ENCODE measurements around the gene CACNA1B.

Gene CACNA1B

GRCh38 chr9:137984520-137985257 lies 107.1 kb downstream of the CACNA1B start:
- H3K27ac Mint-ChIP-seq = no peak overlapping the region
- peaks cover 35% of the 10 kb centered on the region for H3K27me3 Mint-ChIP-seq

GRCh38 chr9:137985637-137986071 lies 108.1 kb downstream of the CACNA1B start:
- peaks cover 40% of the 10 kb centered on the region for H3K27me3 Mint-ChIP-seq
- H3K4me3 Mint-ChIP-seq = no peak overlapping the region
- no peaks in the 10 kb centered on the region for H3K36me3 Mint-ChIP-seq (ENCODE audit: low read depth)
- H3K4me1 Mint-ChIP-seq (ENCODE audit: low read depth) = no peaks in the 10 kb centered on the region
- H3K27ac Mint-ChIP-seq = no peak overlapping the region
- no peaks in the 10 kb centered on the region for H3K9me3 Mint-ChIP-seq

More at GRCh38 chr9:137984520-137985257, 107.1 kb downstream of the CACNA1B start:
- no peaks in the 10 kb centered on the region for H3K9me3 Mint-ChIP-seq
- no peak overlapping the region for H3K4me3 Mint-ChIP-seq
- H3K4me1 Mint-ChIP-seq (ENCODE audit: low read depth) = no peaks in the 10 kb centered on the region
- no peaks in the 10 kb centered on the region for H3K36me3 Mint-ChIP-seq (ENCODE audit: low read depth)

GRCh38 chr9:137986268-137987099 lies 108.9 kb downstream of the CACNA1B start:
- Mint-ChIP-seq H3K4me3 (no peak overlapping the region), H3K4me1 (ENCODE audit: low read depth) (no peaks in the 10 kb centered on the region), H3K9me3 (no peaks in the 10 kb centered on the region), H3K36me3 (ENCODE audit: low read depth) (no peaks in the 10 kb centered on the region), H3K27ac (no peak overlapping the region), H3K27me3 (peaks cover 49% of the 10 kb centered on the region)

GRCh38 chr9:137987244-137988030 lies 109.9 kb downstream of the CACNA1B start:
- Mint-ChIP-seq H3K27ac (no peak overlapping the region), H3K27me3 (peaks cover 50% of the 10 kb centered on the region), H3K4me3 (no peak overlapping the region), H3K4me1 (ENCODE audit: low read depth) (no peaks in the 10 kb centered on the region), H3K9me3 (no peaks in the 10 kb centered on the region), H3K36me3 (ENCODE audit: low read depth) (no peaks in the 10 kb centered on the region)

GRCh38 chr9:137988051-137988450 lies 110.5 kb downstream of the CACNA1B start:
- Mint-ChIP-seq H3K27ac (no peak overlapping the region), H3K36me3 (ENCODE audit: low read depth) (no peaks in the 10 kb centered on the region), H3K4me1 (ENCODE audit: low read depth) (no peaks in the 10 kb centered on the region), H3K4me3 (no peak overlapping the region), H3K27me3 (peaks cover 54% of the 10 kb centered on the region), H3K9me3 (no peaks in the 10 kb centered on the region)

GRCh38 chr9:137988701-137989100 lies 111.1 kb downstream of the CACNA1B start:
- Mint-ChIP-seq H3K27ac (no peak overlapping the region), H3K9me3 (no peaks in the 10 kb centered on the region), H3K4me1 (ENCODE audit: low read depth) (no peaks in the 10 kb centered on the region), H3K36me3 (ENCODE audit: low read depth) (no peaks in the 10 kb centered on the region), H3K27me3 (peaks cover 60% of the 10 kb centered on the region), H3K4me3 (no peak overlapping the region)

- Mint-ChIP-seq H3K27ac (no peak overlapping the region), H3K4me1 (ENCODE audit: low read depth) (no peaks in the 10 kb centered on the region), H3K36me3 (ENCODE audit: low read depth) (no peaks in the 10 kb centered on the region), H3K9me3 (no peaks in the 10 kb centered on the region), H3K27me3 (peaks cover 62% of the 10 kb centered on the region), H3K4me3 (no peak overlapping the region)
These were observed 111.6 kb downstream of the CACNA1B start for GRCh38 chr9:137989156-137989555.

GRCh38 chr9:137989999-137990715 lies 112.6 kb downstream of the CACNA1B start:
- Mint-ChIP-seq H3K36me3 (ENCODE audit: low read depth) (no peaks in the 10 kb centered on the region), H3K27ac (no peak overlapping the region), H3K4me1 (ENCODE audit: low read depth) (no peaks in the 10 kb centered on the region), H3K4me3 (no peak overlapping the region), H3K9me3 (no peaks in the 10 kb centered on the region), H3K27me3 (peaks cover 62% of the 10 kb centered on the region)

GRCh38 chr9:138003485-138004190 lies 126.1 kb downstream of the CACNA1B start:
- peaks cover 19% of the 10 kb centered on the region for H3K27me3 Mint-ChIP-seq
- no peaks in the 10 kb centered on the region for H3K4me1 Mint-ChIP-seq (ENCODE audit: low read depth)
- H3K36me3 Mint-ChIP-seq (ENCODE audit: low read depth) = no peaks in the 10 kb centered on the region
- no peak overlapping the region for H3K4me3 Mint-ChIP-seq
- H3K27ac Mint-ChIP-seq = no peak overlapping the region
- no peaks in the 10 kb centered on the region for H3K9me3 Mint-ChIP-seq

GRCh38 chr9:138006576-138007233 lies 129.1 kb downstream of the CACNA1B start:
- Mint-ChIP-seq H3K9me3 (no peaks in the 10 kb centered on the region), H3K4me1 (ENCODE audit: low read depth) (no peaks in the 10 kb centered on the region), H3K36me3 (ENCODE audit: low read depth) (no peaks in the 10 kb centered on the region), H3K27me3 (peaks cover 14% of the 10 kb centered on the region), H3K4me3 (no peak overlapping the region), H3K27ac (no peak overlapping the region)

- H3K27me3 Mint-ChIP-seq = peaks cover 8% of the 10 kb centered on the region
- no peaks in the 10 kb centered on the region for H3K36me3 Mint-ChIP-seq (ENCODE audit: low read depth)
- no peaks in the 10 kb centered on the region for H3K9me3 Mint-ChIP-seq
- no peaks in the 10 kb centered on the region for H3K4me1 Mint-ChIP-seq (ENCODE audit: low read depth)
- no peak overlapping the region for H3K4me3 Mint-ChIP-seq
- no peak overlapping the region for H3K27ac Mint-ChIP-seq
These were observed 130.0 kb downstream of the CACNA1B start for GRCh38 chr9:138007566-138007917.

- no peaks in the 10 kb centered on the region for H3K4me1 Mint-ChIP-seq (ENCODE audit: low read depth)
- H3K9me3 Mint-ChIP-seq = no peaks in the 10 kb centered on the region
- no peaks in the 10 kb centered on the region for H3K36me3 Mint-ChIP-seq (ENCODE audit: low read depth)
- peaks cover 8% of the 10 kb centered on the region for H3K27me3 Mint-ChIP-seq
- no peak overlapping the region for H3K4me3 Mint-ChIP-seq
- no peak overlapping the region for H3K27ac Mint-ChIP-seq
These were observed 130.6 kb downstream of the CACNA1B start for GRCh38 chr9:138007918-138008841.

All from stimulated activated naive CD8-positive, alpha-beta T cell treated with anti-CD3 and anti-CD28 coated beads, Interleukin-15, Interleukin-2, amounts not matched to agents 100 ng/mL and 50 ng/mL, for 24 hours (primary cell).